HG02840 (cell line): ENCODE measurements around the gene ETFB.
"Not testable (repeated sequence)": the region's sequence is repeated elsewhere in the genome, so short reads cannot be mapped to it uniquely, and the experiment has no call there.

Experiments used
- ATAC-seq: cut with Tn5 transposase; IDR thresholded peaks from one replicate; pipeline ENCODE4 v1.9.1; 2021; ENCODE audit warnings: mild to moderate bottlenecking, moderate library complexity, moderate number of reproducible peaks; ENCODE audit not compliant: unreplicated experiment, low FRiP score

Gene ETFB

GRCh38 chr19:51365965-51366388, at the start of gene ETFB:
Gene ETFB (minus strand): TSS chr19:51366388. CDS start chr19:51366326, 62 bp downstream.
- no peak for ATAC-seq

- no peak for ATAC-seq
These were observed 49.0 kb upstream of the ETFB start for GRCh38 chr19:51415187-51415586.

GRCh38 chr19:51410950-51411748, 45.0 kb upstream of the ETFB start:
- no peak for ATAC-seq

- ATAC-seq = no peak
These were observed 41.4 kb upstream of the ETFB start for GRCh38 chr19:51407511-51408131.

GRCh38 chr19:51402117-51402516, 35.9 kb upstream of the ETFB start:
- no peak for ATAC-seq

- not testable (repeated sequence) for ATAC-seq
These were observed 33.7 kb upstream of the ETFB start for GRCh38 chr19:51399936-51400335.

- ATAC-seq = no peak
These were observed 33.0 kb upstream of the ETFB start for GRCh38 chr19:51399231-51399630.

- no peak for ATAC-seq
These were observed 32.0 kb upstream of the ETFB start for GRCh38 chr19:51398096-51398704.

- ATAC-seq = not testable (repeated sequence)
These were observed 31.3 kb upstream of the ETFB start for GRCh38 chr19:51397453-51397852.

GRCh38 chr19:51396175-51396574, 30.0 kb upstream of the ETFB start:
- no peak for ATAC-seq

GRCh38 chr19:51394050-51394836, 28.1 kb upstream of the ETFB start:
- ATAC-seq = peak; percentile 94

GRCh38 chr19:51392701-51393100, 26.5 kb upstream of the ETFB start:
- ATAC-seq = no peak

- ATAC-seq = no peak
These were observed 25.0 kb upstream of the ETFB start for GRCh38 chr19:51391073-51391611.

- ATAC-seq = no peak
These were observed 23.0 kb upstream of the ETFB start for GRCh38 chr19:51389143-51389542.

- ATAC-seq = no peak
These were observed 21.8 kb upstream of the ETFB start, which contains the start of gene LIM2 for GRCh38 chr19:51387924-51388389. Gene LIM2 (minus strand): TSS chr19:51387974. CDS start chr19:51387443, 531 bp downstream.

GRCh38 chr19:51386882-51387520, 20.8 kb upstream of the ETFB start:
- ATAC-seq = no peak

GRCh38 chr19:51382004-51382403, 15.8 kb upstream of the ETFB start:
- ATAC-seq = no peak

- no peak for ATAC-seq
These were observed 14.2 kb upstream of the ETFB start for GRCh38 chr19:51380379-51380778.

- no peak for ATAC-seq
These were observed 11.2 kb upstream of the ETFB start for GRCh38 chr19:51377422-51377821.
